ENCODE measurements around the gene GH2.
A peak's percentile ranks its signal among the peaks of the same experiment; 100 is the strongest.
"Not testable (repeated sequence)": the region's sequence is repeated elsewhere in the genome, so short reads cannot be mapped to it uniquely, and the experiment has no call there.

Gene GH2

GRCh38 chr17:63881935-63882601 lies at the start of gene GH2:
TSS of gene GH2 (minus strand) at chr17:63881944. CDS start at chr17:63881801, 143 bp downstream.
- peak; percentile 29 for DNase-seq

GRCh38 chr17:63930951-63931575 lies 49.3 kb upstream of the GH2 start:
- DNase-seq, result peak; percentile 50

DNA sequence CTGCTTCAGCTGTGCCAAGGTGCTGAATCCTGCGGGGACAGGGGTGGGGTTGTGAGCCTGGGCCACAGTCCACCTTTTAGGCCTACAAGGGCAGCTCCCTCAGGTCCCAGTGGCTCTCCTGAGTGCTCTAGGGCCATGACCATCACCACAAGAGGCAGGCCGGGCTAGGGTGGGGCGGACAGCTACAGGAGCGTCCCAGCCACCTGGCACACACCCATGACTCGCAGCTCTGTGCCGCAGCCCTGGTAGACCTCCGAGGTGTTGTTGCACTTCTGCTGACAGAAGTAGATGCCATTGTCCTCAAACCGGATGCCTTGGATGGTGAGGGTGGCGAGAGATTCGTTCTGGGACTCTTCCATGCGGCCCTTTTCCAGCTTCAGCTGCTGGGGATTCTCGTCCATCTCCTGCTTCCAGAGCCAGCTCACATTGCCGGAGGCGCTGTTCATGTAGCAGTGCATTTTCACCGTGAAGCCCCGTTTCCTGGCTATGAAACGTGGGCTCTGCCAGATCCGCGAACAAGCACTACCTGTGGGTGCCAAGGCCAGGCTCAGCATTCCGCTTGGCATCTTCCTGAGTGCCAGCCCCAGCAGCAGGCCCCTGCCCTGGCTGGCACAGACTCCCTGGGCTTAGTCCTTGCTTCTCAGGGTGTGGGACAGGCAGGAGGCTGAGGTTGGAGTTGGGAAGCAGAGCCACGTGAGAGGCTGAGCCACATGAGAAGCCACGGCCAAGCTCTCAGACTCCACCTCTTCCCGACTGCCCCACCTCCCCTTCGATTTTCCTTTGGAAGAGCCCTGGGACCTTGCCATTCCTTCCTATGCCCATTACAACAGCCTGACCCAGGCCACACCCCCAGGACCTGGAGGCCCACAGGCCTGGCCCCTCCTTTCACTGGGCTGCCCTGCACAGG lies 48.4 kb upstream of the GH2 start:
- peak; percentile 72 for DNase-seq

DNA sequence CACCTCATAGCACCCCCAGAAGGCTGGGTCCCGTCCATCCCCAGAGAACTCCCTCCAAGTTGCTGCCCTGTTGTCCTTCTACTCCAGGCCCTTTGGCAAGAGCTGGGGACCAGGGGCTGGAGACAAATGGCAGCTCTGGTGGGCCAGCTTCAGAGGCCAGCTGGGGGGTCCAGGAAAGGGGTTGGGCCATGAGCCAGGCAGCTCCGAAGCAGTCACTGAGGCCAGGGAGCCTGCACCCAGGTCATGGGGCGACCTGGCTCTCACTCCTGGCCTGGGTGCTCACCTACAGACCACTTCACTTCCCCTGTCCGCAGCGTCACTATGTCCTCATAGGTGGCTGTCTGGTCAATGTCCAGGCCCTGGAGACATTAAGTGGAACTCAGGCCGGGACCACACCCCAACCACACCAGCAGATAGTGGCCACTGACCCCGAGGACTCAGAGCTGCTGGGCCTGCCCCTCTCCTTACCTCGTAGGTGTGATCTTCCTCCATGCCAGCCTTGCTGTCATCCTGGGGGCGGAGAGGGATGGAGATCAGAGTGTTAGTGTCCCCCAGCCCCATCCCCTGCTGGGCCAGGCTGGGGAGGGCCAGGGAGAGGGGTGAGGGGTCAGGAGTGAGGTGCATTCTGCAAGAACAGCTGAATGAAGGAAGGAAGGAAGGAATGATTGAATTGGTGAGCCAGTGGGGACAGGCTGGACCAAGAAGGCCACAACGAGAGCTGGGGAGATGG lies 47.4 kb upstream of the GH2 start:
- DNase-seq, result no peak

DNA sequence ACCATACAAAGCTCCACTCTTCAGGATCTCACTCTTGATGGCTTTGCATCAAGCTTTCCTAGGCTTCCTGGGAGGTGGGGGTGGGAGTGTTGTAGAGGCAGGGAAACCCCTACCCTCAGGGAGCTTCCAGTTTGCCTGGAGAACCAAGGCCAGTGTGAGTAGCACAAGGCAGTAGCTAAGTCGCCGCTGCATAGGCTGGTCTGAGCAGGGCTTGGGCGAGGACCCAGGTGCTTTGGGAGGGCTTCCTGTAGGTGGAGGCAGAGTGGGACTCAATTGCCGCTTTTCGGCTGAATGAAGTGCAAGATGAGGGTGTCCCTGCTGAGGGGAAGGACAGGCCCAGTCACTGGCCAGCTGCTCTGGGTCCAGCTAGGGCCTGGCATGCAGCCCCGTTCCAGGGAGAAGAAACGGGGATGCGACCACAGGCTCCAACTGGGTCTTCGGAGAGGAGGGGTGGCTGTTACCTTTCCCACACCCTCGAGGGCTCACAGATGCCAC lies 46.5 kb upstream of the GH2 start:
- no peak for DNase-seq

DNA sequence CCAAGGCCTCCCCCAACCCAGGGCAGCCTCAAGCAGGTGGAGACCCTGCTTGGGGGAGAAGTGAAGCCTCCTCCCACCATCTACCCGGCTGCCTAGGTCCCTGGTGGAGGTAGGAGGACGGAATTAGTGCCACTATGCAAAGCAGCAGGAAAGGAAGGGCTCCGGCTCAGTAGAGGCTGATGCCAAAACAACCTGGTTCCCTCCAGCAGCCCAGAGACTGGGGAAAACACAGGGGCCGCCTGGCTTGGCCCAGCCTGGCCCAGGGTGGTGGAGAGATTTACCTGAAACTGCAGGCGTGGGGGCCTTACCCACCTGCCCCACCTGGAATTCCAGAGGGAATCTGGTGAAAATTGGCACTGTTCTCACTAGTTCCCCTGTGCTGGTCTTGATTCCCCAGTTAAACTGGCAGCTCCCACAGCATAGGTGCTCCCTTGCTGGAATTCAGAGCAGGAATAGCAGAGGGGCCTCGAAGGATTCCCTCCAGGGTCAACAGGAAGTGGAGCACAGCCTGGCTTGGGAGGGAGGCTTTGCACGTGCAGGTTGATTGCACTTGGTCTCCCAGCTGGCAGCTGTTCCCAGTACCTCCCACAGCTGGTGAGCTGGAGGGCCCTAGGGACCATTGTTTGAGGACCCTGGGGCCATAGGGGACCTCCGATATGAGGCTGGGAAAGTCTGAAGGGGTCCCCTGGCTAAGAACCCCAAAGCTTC lies 45.9 kb upstream of the GH2 start:
- no peak for DNase-seq

- no peak for DNase-seq
Observed at GRCh38 chr17:63926164-63926563, 44.4 kb upstream of the GH2 start.

DNA sequence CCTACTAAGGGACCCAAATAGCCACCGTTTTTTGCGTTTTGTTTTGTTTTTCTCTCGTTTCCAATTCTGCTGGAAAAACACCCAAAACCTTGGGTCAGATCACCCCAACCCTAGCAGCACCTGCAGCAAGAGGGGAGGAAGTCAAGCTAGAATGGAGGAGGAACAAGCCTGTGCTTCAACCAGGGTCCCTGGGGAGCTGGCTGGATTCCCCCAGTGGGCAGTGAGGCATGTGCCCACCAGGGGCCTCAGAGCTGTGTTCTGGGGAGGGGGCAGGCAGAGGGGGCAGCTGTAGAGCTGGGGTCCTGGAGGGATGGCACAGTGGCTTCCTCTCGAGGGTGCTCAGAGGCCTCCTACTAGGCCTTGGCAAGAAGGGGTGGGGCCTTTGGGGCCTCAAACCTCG lies 43.9 kb upstream of the GH2 start:
- peak; percentile 63 for DNase-seq

DNA sequence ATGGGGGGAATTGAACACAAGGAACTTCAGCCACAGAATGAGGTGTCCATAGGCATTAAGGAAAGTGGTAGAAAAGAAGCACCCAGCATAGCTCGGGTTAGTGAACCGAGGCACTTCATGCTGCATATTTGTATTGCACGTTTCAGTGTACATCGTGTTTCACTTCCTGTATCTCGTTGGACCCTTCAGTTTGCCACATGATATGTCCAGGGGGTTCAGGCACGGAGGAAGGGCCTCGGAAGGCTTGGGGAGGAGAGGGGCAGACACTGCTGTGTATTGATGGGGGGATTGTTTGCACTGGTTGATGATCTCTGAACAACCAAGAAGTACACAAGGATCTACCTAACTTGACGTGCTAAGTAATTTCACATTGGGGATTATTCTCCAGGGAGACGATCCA lies 40.7 kb upstream of the GH2 start:
- not testable (repeated sequence) for DNase-seq

GRCh38 chr17:63920779-63921178 lies 39.0 kb upstream of the GH2 start:
- DNase-seq, result not testable (repeated sequence)

GRCh38 chr17:63920050-63920449 lies 38.3 kb upstream of the GH2 start:
- not testable (repeated sequence) for DNase-seq

- DNase-seq, result peak; percentile 64
Observed at GRCh38 chr17:63919311-63919723, 37.6 kb upstream of the GH2 start.

DNA sequence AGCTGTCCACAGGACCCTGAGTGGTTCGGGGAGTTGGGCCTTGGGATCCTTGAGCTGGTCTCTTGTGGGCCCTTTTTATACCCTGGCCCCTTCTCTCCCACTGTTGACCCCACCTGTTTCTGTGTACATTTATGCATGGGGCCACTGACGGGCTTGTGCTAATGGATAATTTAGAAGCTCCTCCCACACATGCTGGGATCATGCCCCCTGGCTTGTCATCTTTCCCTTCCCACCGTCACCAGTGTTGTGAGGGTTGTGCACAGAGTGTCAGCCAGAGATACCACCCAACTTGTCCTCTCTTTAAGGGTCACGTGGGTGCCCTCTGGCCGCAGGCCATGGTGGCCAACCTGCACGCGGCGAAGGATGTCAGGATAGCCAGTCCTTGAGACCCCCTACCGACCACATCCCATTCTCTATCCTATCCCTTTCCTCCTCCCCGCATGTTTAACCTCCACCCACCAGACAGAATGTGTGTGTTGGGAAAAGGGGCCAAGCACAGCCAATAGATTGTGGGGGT lies 37.1 kb upstream of the GH2 start, which contains the start of gene GH1:
Gene GH1, minus strand, starts transcription at position 51 of the 517 bp plus-strand sequence. CDS start 63 bp downstream, outside the sequence.
- DNase-seq, result not testable (repeated sequence)

- no peak for DNase-seq
Observed at GRCh38 chr17:63918305-63918704, 36.6 kb upstream of the GH2 start.

DNA sequence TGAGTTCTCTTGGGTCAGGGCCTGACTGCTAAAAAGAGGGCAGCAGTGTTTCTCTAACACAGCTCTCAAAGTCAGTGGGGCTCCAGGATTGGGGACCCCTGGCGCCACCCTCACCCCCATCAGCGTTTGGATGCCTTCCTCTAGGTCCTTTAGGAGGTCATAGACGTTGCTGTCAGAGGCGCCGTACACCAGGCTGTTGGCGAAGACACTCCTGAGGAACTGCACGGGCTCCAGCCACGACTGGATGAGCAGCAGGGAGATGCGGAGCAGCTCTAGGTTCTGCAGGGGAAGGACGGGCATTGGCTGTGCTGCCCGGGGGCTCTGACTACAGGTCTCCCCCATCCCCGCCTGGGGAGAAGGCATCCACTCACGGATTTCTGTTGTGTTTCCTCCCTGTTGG lies 35.9 kb upstream of the GH2 start:
- no peak for DNase-seq

DNA sequence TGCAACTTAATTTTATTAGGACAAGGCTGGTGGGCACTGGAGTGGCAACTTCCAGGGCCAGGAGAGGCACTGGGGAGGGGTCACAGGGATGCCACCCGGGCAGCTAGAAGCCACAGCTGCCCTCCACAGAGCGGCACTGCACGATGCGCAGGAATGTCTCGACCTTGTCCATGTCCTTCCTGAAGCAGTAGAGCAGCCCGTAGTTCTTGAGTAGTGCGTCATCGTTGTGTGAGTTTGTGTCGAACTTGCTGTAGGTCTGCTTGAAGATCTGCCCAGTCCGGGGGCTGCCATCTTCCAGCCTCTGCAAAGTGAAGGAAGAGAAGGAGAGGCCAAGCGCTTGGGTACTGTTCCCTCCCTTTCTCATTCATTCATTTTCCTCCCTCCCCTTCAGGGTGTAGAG lies 35.5 kb upstream of the GH2 start:
- DNase-seq, result not testable (repeated sequence)

GRCh38 chr17:63916566-63917185 lies 34.9 kb upstream of the GH2 start:
- DNase-seq, result no peak

DNA sequence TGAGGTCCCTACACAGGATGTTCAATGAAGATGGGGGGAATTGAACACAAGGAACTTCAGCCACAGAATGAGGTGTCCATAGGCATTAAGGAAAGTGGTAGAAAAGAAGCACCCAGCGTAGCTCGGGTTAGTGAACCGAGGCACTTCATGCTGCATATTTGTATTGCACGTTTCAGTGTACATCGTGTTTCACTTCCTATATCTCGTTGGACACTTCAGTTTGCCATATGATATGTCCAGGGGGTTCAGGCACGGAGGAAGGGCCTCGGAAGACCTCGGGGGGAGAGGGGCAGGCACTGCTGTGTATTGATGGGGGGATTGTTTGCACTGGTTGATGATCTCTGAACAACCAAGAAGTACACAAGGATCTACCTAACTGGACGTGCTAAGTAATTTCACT lies 34.0 kb upstream of the GH2 start:
- not testable (repeated sequence) for DNase-seq

DNA sequence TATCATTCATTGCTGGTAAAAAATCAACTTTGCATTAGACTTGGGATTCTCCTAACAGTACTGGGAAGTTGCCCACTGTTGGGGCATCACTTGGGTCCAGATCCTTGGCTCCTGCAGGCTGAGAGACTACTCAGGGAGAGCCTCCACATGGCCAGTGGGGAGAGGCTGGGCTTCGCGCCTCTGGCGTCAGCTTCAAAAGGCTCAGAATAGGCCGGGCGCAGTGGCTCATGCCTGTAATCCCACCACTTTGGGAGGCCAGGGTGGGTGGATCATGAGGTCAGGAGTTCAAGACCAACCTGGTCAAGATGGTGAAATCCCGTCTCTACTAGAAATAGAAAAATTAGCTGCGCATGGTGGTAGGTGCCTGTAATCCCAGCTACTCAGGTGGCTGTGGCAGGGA lies 32.7 kb upstream of the GH2 start:
- DNase-seq, result no peak

DNA sequence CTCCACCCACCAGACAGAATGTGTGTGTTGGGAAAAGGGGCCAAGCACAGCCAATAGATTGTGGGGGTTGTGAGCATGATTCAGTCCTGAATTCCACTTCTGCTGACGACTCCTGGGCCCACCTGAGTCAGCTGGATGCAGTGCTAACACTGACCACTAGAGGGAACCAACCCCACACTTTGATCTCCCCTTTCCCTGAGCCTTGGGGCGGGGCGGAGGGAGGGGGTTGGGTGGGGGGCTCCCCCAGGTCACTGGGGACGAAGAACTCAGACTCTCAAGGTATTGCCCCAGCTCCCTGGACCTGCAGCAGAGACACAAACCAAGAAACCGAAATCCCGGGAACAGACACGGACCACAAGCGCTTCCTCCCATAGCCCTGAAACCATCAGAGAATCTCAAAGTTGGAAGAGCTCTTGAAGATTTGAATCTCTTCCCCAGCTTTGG lies 29.9 kb upstream of the GH2 start:
- no peak for DNase-seq

DNA sequence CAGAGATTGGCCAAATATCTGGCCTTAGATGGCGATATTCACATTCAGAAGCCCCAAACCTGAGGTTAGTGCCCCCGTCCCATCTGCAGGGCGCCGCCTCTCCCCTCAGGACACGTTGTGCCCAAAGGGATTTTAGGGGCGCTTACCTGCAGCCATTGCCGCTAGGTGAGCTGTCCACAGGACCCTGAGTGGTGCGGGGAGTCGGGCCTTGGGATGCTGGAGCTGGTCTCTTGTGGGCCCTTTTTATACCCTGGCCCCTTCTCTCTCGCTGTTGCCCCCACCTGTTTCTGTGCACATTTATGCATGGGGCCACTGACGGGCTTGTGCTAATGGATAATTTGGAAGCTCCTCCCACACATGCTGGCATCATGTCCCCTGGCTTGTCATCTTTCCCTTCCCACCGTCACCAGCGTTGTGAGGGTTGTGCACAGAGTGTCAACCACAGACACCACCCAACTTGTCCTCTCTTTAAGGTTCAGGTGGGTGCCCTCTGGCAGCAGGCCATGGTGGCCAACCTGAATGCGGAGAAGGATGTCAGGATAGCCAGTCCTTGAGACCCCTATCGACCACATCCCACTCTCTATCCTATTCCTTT lies 29.4 kb upstream of the GH2 start, which contains the start of gene CSHL1:
Gene CSHL1, minus strand, starts transcription at position 218 of the 595 bp plus-strand sequence. Its CDS starts 62 bp downstream, at position 156.
- no peak for DNase-seq

Measured in femur (tissue), 1 donor.